H1 (cell line): ENCODE measurements around the gene NFATC1. TPM values are rescaled to one million over a fixed set of nuclear protein-coding genes. Genes with fewer than 3 reads are reported as not detected.

ENCODE experiments used
- EGR1 ChIP-seq: IDR thresholded peaks from 2 replicates; pipeline ENCODE4 v1.6.1; 2011; ENCODE audit warnings: low read depth, low read length, borderline replicate concordance
- polyA plus RNA-seq, 7 experiments: library from polyadenylated mRNA; depleted of rRNA in 3 of 7; stranded (reverse) in 5 of 7; unstranded in 2 of 7; fragments of >200 nt in 5 of 7; fragments of 200-250 nt in 2 of 7; gene quantifications; 1 replicate in 5 of 7; 2 replicates in 1 of 7; 4 replicates in 1 of 7; pipeline versions ENCODE4 v1.2.1 to v1.2.3, GENCODE V29; 2011 to 2013; ENCODE audit warnings: missing spikeins in 2 of 7, mixed read lengths in 2 of 7
- total RNA-seq: library from RNA; stranded (reverse); fragmentation: NEBNext Ultra II Directional; extraction: Animal tissue kit (Norgen Biotek cat#: 25700); gene quantifications from 2 replicates; pipeline ENCODE4 v1.2.1, GENCODE V29; 2021

The NFATC1 gene
- total and polyA plus RNA-seq, 2 of the 8 experiments (the other 6 are each of a cell fraction or from before 2014, with no cell fraction given) = 2.0 to 6.6 TPM

GRCh38 chr18:79572093-79572780 lies 176.5 kb downstream of the NFATC1 start (continued):
- no peak for TF ChIP-seq EGR1
